ENCODE results near the gene CCNL2.

DNA sequence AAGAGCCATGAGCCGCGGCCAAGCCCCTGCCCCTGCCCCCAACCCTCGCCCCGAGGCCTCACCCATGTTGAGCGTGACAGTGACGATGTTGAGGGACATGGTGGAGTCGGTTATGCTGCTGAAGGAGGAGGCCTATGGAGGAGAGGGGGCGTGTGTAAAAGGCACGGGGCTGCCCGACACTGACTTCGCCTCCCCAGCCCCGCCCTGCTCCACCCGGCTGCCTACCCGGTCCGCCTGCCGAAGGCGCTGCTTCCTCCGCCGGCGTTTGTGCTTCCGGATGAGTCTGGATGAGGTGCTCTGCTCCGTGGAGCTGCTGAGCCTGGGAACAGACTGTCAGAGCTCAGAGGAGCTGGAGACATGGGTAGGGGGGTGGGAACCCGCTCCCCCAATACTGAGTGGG lies 59.0 kb downstream of the CCNL2 start:
- TF ChIP-seq, protein P1, sequence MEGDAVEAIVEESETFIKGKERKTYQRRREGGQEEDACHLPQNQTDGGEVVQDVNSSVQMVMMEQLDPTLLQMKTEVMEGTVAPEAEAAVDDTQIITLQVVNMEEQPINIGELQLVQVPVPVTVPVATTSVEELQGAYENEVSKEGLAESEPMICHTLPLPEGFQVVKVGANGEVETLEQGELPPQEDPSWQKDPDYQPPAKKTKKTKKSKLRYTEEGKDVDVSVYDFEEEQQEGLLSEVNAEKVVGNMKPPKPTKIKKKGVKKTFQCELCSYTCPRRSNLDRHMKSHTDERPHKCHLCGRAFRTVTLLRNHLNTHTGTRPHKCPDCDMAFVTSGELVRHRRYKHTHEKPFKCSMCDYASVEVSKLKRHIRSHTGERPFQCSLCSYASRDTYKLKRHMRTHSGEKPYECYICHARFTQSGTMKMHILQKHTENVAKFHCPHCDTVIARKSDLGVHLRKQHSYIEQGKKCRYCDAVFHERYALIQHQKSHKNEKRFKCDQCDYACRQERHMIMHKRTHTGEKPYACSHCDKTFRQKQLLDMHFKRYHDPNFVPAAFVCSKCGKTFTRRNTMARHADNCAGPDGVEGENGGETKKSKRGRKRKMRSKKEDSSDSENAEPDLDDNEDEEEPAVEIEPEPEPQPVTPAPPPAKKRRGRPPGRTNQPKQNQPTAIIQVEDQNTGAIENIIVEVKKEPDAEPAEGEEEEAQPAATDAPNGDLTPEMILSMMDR (IDR thresholded peaks at IDR 0.05; ENCODE audit: low read depth, low read length), result no peak
- TF ChIP-seq EZH2phosphoT487 (IDR thresholded peaks at IDR 0.05; ENCODE audit: low read depth), result no peak
